Measurements from ENCODE around the gene SLC1A2. TPM values are rescaled to one million over a fixed set of nuclear protein-coding genes. Genes with fewer than 3 reads are reported as not detected.

Gene SLC1A2
- total RNA-seq, 2 experiments from 2014 or later = 0.08 TPM; not detected in 1

- no peaks in the 10 kb centered on the region for H3K27me3 Mint-ChIP-seq
- H3K4me3 Mint-ChIP-seq = no peak overlapping the region
- peaks cover 1% of the 10 kb centered on the region for H3K36me3 Mint-ChIP-seq
- no peak for DNase-seq
- peaks cover 5% of the 10 kb centered on the region for H3K9me3 Mint-ChIP-seq
- peaks cover 23% of the 10 kb centered on the region for H3K4me1 Mint-ChIP-seq
- no peak overlapping the region for H3K27ac Mint-ChIP-seq
Measured at GRCh38 chr11:35337136-35337913, 82.0 kb downstream of the SLC1A2 start.

- Mint-ChIP-seq H3K27me3 (no peaks in the 10 kb centered on the region), H3K36me3 (peaks cover 1% of the 10 kb centered on the region), H3K4me1 (peaks cover 21% of the 10 kb centered on the region), H3K27ac (no peak overlapping the region), H3K9me3 (peaks cover 5% of the 10 kb centered on the region), H3K4me3 (no peak overlapping the region)
- DNase-seq = no peak
Measured at GRCh38 chr11:35336726-35337125, 82.6 kb downstream of the SLC1A2 start.

GRCh38 chr11:35335226-35335625 is 84.1 kb downstream of the SLC1A2 start:
- no peaks in the 10 kb centered on the region for H3K27me3 Mint-ChIP-seq
- no peak overlapping the region for H3K27ac Mint-ChIP-seq
- H3K4me3 Mint-ChIP-seq = no peak overlapping the region
- peaks cover 36% of the 10 kb centered on the region for H3K4me1 Mint-ChIP-seq
- H3K36me3 Mint-ChIP-seq = peaks cover 1% of the 10 kb centered on the region
- peaks cover 5% of the 10 kb centered on the region for H3K9me3 Mint-ChIP-seq
- DNase-seq = no peak

- Mint-ChIP-seq H3K4me3 (no peak overlapping the region), H3K4me1 (peaks cover 39% of the 10 kb centered on the region)
Measured at GRCh38 chr11:35334385-35335090, 84.8 kb downstream of the SLC1A2 start.

GRCh38 chr11:35332524-35332923 is 86.8 kb downstream of the SLC1A2 start:
- Mint-ChIP-seq H3K36me3 (peaks cover 1% of the 10 kb centered on the region), H3K27me3 (no peaks in the 10 kb centered on the region), H3K27ac (no peak overlapping the region), H3K4me3 (no peak overlapping the region), H3K4me1 (peaks cover 34% of the 10 kb centered on the region), H3K9me3 (peaks cover under 1% of the 10 kb centered on the region)
- no peak for DNase-seq

More at GRCh38 chr11:35334385-35335090, 84.8 kb downstream of the SLC1A2 start:
- H3K27me3 Mint-ChIP-seq = no peaks in the 10 kb centered on the region
- no peak overlapping the region for H3K27ac Mint-ChIP-seq
- H3K36me3 Mint-ChIP-seq = peaks cover 1% of the 10 kb centered on the region
- H3K9me3 Mint-ChIP-seq = peaks cover 5% of the 10 kb centered on the region
- no peak for DNase-seq

GRCh38 chr11:35330931-35331330 is 88.4 kb downstream of the SLC1A2 start:
- no peak for DNase-seq
- Mint-ChIP-seq H3K27me3 (no peaks in the 10 kb centered on the region), H3K36me3 (peaks cover 1% of the 10 kb centered on the region), H3K27ac (no peak overlapping the region), H3K4me3 (no peak overlapping the region), H3K9me3 (peaks cover 2% of the 10 kb centered on the region), H3K4me1 (peaks cover 27% of the 10 kb centered on the region)

- no peak overlapping the region for H3K4me3 Mint-ChIP-seq
- no peak for DNase-seq
- no peaks in the 10 kb centered on the region for H3K27me3 Mint-ChIP-seq
- peaks cover 27% of the 10 kb centered on the region for H3K4me1 Mint-ChIP-seq
- peaks cover 4% of the 10 kb centered on the region for H3K9me3 Mint-ChIP-seq
- H3K27ac Mint-ChIP-seq = peak overlapping the region; percentile 22
- H3K36me3 Mint-ChIP-seq = no peaks in the 10 kb centered on the region
Measured at GRCh38 chr11:35330156-35330889, 89.0 kb downstream of the SLC1A2 start.

GRCh38 chr11:35327829-35328228 is 91.5 kb downstream of the SLC1A2 start:
- Mint-ChIP-seq H3K27me3 (no peaks in the 10 kb centered on the region), H3K4me1 (peaks cover 25% of the 10 kb centered on the region), H3K9me3 (peaks cover 4% of the 10 kb centered on the region), H3K4me3 (no peak overlapping the region), H3K36me3 (no peaks in the 10 kb centered on the region), H3K27ac (no peak overlapping the region)
- DNase-seq = no peak

- H3K27ac Mint-ChIP-seq = no peak overlapping the region
Measured at GRCh38 chr11:35326266-35326879, 93.0 kb downstream of the SLC1A2 start.

GRCh38 chr11:35324981-35325380 is 94.4 kb downstream of the SLC1A2 start:
- Mint-ChIP-seq H3K27me3 (no peaks in the 10 kb centered on the region), H3K27ac (no peak overlapping the region), H3K36me3 (no peaks in the 10 kb centered on the region), H3K4me1 (peaks cover 11% of the 10 kb centered on the region), H3K4me3 (no peak overlapping the region), H3K9me3 (peaks cover 5% of the 10 kb centered on the region)
- no peak for DNase-seq

More at GRCh38 chr11:35326266-35326879, 93.0 kb downstream of the SLC1A2 start:
- DNase-seq = no peak
- H3K27me3 Mint-ChIP-seq = no peaks in the 10 kb centered on the region
- H3K4me3 Mint-ChIP-seq = no peak overlapping the region
- peaks cover 4% of the 10 kb centered on the region for H3K9me3 Mint-ChIP-seq
- no peaks in the 10 kb centered on the region for H3K36me3 Mint-ChIP-seq
- peaks cover 21% of the 10 kb centered on the region for H3K4me1 Mint-ChIP-seq

GRCh38 chr11:35324183-35324886 is 95.0 kb downstream of the SLC1A2 start:
- Mint-ChIP-seq H3K4me1 (peaks cover 14% of the 10 kb centered on the region), H3K27me3 (no peaks in the 10 kb centered on the region), H3K36me3 (no peaks in the 10 kb centered on the region), H3K4me3 (no peak overlapping the region), H3K27ac (no peak overlapping the region), H3K9me3 (peaks cover 5% of the 10 kb centered on the region)
- DNase-seq = no peak

- H3K27me3 Mint-ChIP-seq = no peaks in the 10 kb centered on the region
- peaks cover 5% of the 10 kb centered on the region for H3K9me3 Mint-ChIP-seq
- no peak overlapping the region for H3K27ac Mint-ChIP-seq
- peaks cover 22% of the 10 kb centered on the region for H3K4me1 Mint-ChIP-seq
- DNase-seq = no peak
- H3K4me3 Mint-ChIP-seq = no peak overlapping the region
- H3K36me3 Mint-ChIP-seq = no peaks in the 10 kb centered on the region
Measured at GRCh38 chr11:35323076-35323868, 96.1 kb downstream of the SLC1A2 start.

- Mint-ChIP-seq H3K9me3 (peaks cover 4% of the 10 kb centered on the region), H3K27me3 (no peaks in the 10 kb centered on the region), H3K4me3 (no peak overlapping the region), H3K27ac (no peak overlapping the region), H3K4me1 (peaks cover 22% of the 10 kb centered on the region), H3K36me3 (no peaks in the 10 kb centered on the region)
- DNase-seq = no peak
Measured at GRCh38 chr11:35322318-35322979, 96.9 kb downstream of the SLC1A2 start.
